ENCODE data around the gene NSF.
"Not testable (repeated sequence)": the region's sequence is repeated elsewhere in the genome, so short reads cannot be mapped to it uniquely, and the experiment has no call there.

The NSF gene

DNA sequence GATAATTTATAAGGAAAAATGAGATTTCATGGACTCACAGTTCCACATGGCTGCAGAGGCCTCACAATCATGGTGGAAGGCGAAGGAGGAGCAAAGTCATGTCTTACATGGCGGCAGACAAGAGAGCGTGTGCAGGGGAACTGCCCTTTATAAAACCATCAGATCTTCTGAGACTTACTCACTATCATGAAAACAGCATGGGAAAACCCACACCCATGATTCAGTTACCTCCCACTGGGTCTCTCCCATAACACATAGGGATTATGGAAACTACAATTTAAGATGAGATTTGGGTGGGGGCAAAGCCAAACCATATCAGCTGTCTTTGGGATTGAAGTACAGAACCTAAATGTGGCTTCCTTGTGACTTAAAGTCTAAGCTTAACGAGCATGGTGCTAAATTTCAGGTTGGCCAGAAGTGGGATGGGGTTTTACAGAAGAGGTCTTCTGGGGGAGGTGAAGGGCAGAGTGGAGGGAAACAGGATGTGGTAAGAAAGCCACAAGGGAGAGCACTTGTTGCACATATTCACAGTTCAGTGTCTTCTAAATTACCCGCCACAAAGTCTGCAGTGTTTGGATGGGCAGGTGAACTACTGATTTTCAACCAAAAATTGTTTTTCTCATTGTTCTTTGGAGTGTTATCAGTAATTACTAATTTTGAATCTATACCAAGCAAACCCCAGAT lies 38.4 kb downstream of the NSF start:
- not testable (repeated sequence) for DNase-seq (ENCODE audit: low read depth in 3 of 3)

DNA sequence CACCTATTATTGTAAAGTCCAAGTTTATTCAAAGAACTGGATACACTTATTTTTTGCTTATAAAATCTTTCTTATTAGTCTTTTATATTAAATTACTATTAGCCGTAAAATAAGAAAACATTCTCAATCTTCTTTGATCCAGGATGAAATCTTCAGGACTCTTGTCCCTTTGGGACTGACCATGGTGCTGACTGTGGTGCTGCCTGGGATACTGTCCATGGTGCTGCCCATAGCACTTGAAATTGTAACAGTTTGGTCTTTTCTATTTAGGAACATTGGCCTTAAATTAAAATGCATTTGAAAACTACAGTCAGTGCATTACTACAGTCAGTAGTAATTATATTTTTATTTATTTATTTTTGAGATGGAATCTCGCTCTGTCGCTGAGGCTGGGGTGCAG lies 41.7 kb downstream of the NSF start:
- DNase-seq (ENCODE audit: low read depth in 3 of 3) = not testable (repeated sequence)

DNA sequence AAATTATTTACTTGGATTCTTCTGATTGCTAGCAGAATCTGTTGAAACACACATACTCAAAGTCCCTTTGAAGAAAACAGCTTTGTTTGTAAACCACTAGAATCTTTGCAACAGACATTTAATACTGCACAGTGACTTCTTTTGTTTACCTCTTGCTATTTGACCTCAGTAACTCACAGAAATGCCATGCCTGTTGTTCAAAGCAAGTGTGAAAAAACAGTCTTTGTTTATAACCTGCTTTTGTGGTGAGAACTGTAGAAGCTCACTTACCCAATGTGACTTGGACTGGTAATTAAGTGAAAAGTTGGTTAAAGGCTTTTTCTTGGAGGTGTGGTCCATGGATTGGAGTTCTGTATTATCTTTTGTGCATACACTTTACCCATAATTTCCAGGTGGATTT lies 44.4 kb downstream of the NSF start:
- DNase-seq (ENCODE audit: low read depth in 3 of 3) = not testable (repeated sequence)

- not testable (repeated sequence) for DNase-seq (ENCODE audit: low read depth in 3 of 3)
Measured at GRCh38 chr17:46641861-46642656, 51.6 kb downstream of the NSF start.

GRCh38 chr17:46647251-46647650 lies 56.8 kb downstream of the NSF start:
- DNase-seq (ENCODE audit: low read depth in 3 of 3) = not testable (repeated sequence)

GRCh38 chr17:46647688-46648278 lies 57.3 kb downstream of the NSF start:
- DNase-seq (ENCODE audit: low read depth in 3 of 3) = not testable (repeated sequence)

DNA sequence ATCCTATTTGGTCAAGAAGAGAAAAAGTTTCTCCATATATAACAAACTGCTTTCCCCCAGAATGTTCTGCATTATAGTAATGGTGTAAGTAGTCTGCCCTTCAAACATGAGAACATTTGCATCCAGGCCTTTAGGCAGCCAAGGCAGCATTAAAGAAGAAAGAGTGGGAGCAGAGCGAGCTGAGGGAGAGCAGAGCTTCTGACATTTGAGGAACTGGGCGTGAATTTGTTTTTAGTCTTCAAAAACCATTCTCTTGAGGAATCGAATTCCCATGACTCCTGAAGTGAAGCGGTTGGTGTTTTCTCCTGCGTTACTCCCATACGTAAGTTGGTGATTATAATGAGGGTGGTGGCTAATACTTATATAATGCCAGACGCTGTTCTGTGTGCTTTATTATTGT lies 58.8 kb downstream of the NSF start:
- DNase-seq (ENCODE audit: low read depth in 3 of 3) = not testable (repeated sequence)

GRCh38 chr17:46652024-46652643 lies 61.7 kb downstream of the NSF start:
- DNase-seq (ENCODE audit: low read depth in 3 of 3) = not testable (repeated sequence)

DNA sequence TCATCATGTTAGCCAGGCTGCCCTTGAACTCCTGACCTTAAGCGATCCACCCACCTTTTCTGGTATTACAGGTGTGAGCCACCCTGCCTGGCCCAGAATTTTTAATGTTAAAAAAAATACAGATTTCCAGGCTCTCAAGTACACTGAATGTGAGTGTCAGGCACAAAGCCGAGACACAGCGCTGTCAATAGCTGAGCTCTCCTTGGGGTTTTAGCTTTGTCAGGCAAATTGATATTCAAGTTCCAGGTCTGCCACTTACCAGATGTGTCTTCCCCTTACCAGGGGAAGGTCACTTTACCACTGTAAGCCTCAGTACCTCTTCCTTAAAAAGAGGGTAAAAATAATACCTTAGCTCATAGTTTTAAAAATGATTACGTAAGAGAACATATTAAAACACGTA lies 67.8 kb downstream of the NSF start:
- DNase-seq (ENCODE audit: low read depth in 3 of 3) = not testable (repeated sequence)

DNA sequence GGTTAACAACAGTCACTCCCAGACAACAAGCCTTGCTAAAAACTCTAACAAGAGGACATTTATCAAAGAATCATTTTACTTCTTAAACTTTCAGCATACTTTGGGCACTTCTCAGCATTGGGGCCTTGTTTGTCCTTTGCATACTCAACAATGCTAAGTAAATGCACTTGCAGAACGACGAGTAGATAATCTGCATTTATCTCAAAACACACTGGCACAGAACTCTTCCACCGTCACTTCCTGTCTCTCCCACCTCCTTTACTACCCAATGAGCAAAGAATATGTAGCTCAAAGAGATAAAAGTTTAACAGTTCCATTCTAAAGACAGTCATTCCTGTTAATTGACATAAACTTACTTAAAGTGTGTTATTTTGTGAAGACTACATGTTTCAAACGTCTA lies 69.2 kb downstream of the NSF start:
- DNase-seq (ENCODE audit: low read depth in 3 of 3) = not testable (repeated sequence)

- not testable (repeated sequence) for DNase-seq (ENCODE audit: low read depth in 3 of 3)
Measured at GRCh38 chr17:46663123-46663522, 72.7 kb downstream of the NSF start.

DNA sequence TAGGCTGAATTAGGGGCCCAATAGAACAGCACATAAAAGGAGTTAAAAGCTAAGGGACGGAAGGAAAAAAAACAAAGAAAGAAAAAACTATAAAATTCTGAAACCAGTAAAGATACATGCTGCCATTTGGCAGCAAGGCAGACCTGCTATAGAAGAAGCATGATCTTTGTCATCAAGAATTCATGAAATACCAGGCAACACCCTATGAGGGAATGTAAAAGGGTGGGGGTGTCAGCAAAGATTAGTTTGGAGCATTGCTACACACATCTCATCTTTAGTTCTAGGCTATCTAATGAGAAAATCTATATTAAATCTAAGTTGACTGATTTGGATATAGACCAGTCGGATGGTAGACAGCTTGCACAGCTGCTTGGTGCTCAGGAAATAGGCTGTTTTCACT lies 73.1 kb downstream of the NSF start:
- not testable (repeated sequence) for DNase-seq (ENCODE audit: low read depth in 3 of 3)

DNA sequence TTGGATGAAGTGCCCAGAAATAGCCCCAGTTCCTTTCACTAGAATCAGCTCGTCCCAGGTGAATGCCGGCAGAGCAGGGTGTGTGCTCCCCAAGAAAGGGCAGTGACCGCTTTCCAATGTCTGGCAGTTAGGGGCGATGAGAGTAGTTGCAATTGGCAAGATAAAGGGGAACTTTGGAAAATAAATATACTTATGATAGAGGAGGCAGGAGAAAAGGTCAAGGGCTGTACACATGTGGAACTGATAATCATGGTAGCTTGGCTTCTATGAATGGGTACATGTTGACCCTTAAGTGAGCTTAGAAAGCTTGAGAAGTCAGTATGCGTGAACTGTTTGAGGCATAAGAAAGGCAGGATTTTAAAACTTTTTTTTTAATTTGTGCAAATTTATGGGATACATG lies 75.5 kb downstream of the NSF start:
- DNase-seq (ENCODE audit: low read depth in 3 of 3) = not testable (repeated sequence)

DNA sequence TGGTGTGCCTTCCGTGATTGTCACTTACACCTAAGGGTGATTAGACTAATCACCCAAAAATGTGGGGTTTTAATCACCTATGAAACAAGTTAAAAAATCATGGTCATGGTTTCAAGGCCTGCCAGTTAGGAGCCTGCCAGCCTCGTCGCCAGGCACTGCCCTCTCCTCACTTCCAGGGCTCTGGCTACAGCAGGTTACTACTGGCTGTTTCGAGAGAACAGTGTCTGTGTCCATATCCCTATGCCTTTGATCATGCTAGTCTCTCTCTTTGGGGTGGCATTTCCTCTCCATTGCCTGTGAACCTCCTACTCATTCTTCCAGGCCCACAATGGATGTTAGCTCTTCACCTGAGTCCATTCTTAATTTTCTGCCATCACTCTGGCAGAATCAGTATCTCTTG lies 80.3 kb downstream of the NSF start:
- not testable (repeated sequence) for DNase-seq (ENCODE audit: low read depth in 3 of 3)

GRCh38 chr17:46672777-46673176 lies 82.3 kb downstream of the NSF start:
- DNase-seq (ENCODE audit: low read depth in 3 of 3) = not testable (repeated sequence)

- DNase-seq (ENCODE audit: low read depth in 3 of 3) = not testable (repeated sequence)
Measured at GRCh38 chr17:46677819-46678218, 87.3 kb downstream of the NSF start.

DNA sequence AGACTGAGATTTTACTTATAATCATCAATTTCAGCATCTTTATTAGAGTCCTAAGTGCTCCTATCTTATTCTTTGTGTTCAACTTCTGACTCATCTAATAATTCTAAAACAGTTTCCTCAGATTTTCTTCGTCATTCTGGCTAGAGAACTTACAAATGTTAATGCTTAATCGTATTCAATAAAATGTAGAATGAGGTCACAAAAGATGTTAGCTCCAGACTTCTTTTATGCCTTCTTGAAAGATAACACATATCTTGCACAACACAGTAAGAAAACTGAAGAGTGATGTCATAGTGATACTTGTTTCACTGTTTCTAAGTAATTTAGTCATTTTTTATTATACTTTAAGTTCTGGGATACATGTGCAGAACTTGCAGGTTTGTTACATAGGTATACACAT lies 93.2 kb downstream of the NSF start:
- DNase-seq (ENCODE audit: low read depth in 3 of 3) = not testable (repeated sequence)

DNA sequence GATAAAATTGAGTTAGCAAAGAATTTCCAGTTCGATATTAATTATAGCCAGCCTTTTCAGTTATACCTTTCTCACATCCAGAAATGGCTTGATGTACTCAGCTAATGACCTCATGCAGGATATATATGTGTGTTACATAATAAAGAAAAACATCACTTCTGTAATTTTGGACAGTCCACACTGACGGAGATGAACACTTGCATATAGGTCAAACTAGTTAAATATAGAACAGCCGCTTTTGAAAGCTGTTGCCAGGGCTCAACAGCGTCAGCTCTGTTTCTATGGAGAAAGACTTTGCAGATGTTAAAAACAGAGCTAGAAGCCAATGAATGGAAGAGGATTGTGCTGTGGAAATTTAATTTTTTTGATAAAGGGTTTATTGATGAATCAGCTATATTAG lies 94.8 kb downstream of the NSF start:
- not testable (repeated sequence) for DNase-seq (ENCODE audit: low read depth in 3 of 3)

- not testable (repeated sequence) for DNase-seq (ENCODE audit: low read depth in 3 of 3)
Measured at GRCh38 chr17:46692196-46692595, 101.7 kb downstream of the NSF start.

- DNase-seq (ENCODE audit: low read depth in 3 of 3) = not testable (repeated sequence)
Measured at GRCh38 chr17:46693283-46693682, 102.8 kb downstream of the NSF start.

DNA sequence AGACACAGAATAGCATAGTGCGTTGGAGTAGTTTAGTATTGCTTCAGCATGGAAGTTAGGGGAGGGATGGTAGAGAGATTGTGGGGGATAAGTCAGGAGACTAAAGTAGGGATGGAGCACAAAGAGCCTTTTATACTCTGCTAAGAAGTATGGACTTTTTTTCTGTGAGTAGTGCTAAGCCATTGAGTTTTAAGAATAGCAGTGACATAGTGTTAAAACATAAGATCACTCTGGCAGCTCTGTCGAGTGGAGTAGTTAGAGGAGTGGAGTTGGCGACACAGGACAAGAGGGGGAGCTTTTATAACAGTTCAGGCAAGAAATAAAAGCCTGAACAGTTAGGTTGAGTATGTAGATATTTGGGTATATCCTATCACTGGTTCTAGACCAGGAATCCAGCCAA lies 106.1 kb downstream of the NSF start:
- DNase-seq (ENCODE audit: low read depth in 3 of 3) = not testable (repeated sequence)

DNA sequence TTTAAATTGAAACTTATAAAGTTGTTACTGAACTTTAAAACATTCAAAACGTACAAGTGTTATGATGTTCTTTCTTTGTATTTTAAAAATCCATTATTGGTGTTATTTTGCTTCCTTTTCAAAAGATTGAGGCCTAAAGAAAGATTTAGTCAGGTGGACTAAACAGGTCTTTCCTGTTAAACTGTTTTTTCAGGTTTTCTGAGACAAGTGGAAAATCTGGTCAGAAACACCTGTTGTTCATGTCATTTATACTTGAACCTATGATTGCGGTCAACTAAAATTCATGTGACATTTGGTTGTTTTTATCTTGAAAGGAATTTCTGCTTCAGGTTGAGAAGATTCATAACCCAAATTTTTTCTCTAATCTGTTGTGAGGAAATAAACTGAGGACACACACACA lies 108.5 kb downstream of the NSF start:
- DNase-seq (ENCODE audit: low read depth in 3 of 3) = not testable (repeated sequence)
